ENCODE data around the gene C5orf15.

DNA sequence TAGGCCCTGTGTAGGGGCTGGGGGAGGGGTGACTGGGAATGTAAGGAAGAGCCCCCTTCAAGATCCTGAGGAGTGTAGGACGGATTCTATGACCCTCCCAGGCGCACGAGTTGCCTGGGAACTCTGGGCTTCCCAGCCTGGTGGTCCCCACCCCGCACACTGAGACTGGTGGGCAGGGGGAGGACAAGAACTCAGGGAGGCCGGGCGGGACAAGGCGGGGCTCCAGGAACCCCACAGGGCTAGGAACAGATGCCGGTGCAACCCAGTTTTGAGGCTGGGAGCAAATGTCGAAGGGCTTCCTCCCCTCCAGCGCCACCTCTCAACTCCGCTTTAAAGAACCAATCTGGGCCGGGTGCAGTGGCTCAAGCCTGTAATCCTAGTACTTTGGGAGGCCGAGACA is 37.7 kb upstream of the C5orf15 start:
- TF ChIP-seq EZH2 (IDR thresholded peaks at IDR 0.05; ENCODE audit: low read depth, unreplicated experiment) (no peak), CREB1 (CRISPR knock-in tag; IDR thresholded peaks at IDR 0.05; ENCODE audit: low read depth) (no peak), EZH2phosphoT487 (IDR thresholded peaks at IDR 0.05; ENCODE audit: unreplicated experiment) (no peak), STAT1 (IDR thresholded peaks at IDR 0.05; ENCODE audit: unreplicated experiment) (no peak), ZNF114 (CRISPR knock-in tag; IDR thresholded peaks at IDR 0.05) (no peak)
- TF ChIP-seq, protein P1, sequence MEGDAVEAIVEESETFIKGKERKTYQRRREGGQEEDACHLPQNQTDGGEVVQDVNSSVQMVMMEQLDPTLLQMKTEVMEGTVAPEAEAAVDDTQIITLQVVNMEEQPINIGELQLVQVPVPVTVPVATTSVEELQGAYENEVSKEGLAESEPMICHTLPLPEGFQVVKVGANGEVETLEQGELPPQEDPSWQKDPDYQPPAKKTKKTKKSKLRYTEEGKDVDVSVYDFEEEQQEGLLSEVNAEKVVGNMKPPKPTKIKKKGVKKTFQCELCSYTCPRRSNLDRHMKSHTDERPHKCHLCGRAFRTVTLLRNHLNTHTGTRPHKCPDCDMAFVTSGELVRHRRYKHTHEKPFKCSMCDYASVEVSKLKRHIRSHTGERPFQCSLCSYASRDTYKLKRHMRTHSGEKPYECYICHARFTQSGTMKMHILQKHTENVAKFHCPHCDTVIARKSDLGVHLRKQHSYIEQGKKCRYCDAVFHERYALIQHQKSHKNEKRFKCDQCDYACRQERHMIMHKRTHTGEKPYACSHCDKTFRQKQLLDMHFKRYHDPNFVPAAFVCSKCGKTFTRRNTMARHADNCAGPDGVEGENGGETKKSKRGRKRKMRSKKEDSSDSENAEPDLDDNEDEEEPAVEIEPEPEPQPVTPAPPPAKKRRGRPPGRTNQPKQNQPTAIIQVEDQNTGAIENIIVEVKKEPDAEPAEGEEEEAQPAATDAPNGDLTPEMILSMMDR (conservative IDR thresholded peaks at IDR 0.05; ENCODE audit: low read depth in 2 of 2) = no peak
- TF ChIP-seq, protein P2, sequence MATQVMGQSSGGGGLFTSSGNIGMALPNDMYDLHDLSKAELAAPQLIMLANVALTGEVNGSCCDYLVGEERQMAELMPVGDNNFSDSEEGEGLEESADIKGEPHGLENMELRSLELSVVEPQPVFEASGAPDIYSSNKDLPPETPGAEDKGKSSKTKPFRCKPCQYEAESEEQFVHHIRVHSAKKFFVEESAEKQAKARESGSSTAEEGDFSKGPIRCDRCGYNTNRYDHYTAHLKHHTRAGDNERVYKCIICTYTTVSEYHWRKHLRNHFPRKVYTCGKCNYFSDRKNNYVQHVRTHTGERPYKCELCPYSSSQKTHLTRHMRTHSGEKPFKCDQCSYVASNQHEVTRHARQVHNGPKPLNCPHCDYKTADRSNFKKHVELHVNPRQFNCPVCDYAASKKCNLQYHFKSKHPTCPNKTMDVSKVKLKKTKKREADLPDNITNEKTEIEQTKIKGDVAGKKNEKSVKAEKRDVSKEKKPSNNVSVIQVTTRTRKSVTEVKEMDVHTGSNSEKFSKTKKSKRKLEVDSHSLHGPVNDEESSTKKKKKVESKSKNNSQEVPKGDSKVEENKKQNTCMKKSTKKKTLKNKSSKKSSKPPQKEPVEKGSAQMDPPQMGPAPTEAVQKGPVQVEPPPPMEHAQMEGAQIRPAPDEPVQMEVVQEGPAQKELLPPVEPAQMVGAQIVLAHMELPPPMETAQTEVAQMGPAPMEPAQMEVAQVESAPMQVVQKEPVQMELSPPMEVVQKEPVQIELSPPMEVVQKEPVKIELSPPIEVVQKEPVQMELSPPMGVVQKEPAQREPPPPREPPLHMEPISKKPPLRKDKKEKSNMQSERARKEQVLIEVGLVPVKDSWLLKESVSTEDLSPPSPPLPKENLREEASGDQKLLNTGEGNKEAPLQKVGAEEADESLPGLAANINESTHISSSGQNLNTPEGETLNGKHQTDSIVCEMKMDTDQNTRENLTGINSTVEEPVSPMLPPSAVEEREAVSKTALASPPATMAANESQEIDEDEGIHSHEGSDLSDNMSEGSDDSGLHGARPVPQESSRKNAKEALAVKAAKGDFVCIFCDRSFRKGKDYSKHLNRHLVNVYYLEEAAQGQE (IDR thresholded peaks at IDR 0.05; ENCODE audit: unreplicated experiment) = no peak
